Measurements from ENCODE around the gene IRF1. TPM values are rescaled to one million over a fixed set of nuclear protein-coding genes. Genes with fewer than 3 reads are reported as not detected.
"Not testable (repeated sequence)": the region's sequence is repeated elsewhere in the genome, so short reads cannot be mapped to it uniquely, and the experiment has no call there.

IRF1 gene
- total RNA-seq, 8 experiments from 2014 or later, result 1.4 to 29.2 (median 9.0) TPM

DNA sequence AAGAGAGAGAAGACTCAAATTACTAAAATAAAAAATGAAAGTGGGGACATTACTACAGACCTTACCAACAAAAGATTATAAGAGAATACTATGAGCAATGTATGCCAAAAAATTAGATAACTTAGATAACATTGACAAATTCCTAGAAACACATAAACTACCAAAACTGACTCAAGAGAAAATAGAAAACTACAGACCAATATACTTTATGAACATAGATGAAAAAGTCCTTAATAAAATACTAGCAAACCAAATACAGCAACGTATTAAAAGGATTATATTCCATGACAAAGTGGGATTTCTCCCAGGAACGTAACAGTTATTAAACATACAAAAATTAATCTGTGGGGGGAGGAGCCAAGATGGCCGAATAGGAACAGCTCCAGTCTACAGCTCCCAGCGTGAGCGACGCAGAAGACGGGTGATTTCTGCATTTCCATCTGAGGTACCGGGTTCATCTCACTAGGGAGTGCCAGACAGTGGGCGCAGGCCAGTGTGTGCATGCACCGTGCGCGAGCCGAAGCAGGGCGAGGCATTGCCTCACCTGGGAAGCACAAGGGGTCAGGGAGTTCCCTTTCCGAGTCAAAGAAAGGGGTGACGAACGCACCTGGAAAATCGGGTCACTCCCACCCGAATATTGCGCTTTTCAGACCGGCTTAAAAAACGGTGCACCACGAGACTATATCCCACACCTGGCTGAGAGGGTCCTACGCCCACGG, 23.2 kb upstream of the IRF1 start:
- H3K4me3 ChIP-seq; ATAC-seq (replicated peaks in 6 of 8); H3K4me1 ChIP-seq (replicated peaks in 1 of 2); H3K27ac ChIP-seq; in situ Hi-C loops (cut with MboI; ENCODE audit: low pct_unique_long_range_greater_than_20kb in 2 of 9, low sequenced_read_pairs in 9 of 9, unreplicated experiment in 9 of 9): not testable (repeated sequence)
- WGBS, 10 experiments, result 27 to 94% (median 80%) methylated on average over 1 to 2 of the region's 25 CpGs; no CpG with 5 or more reads in 5 of the 10 experiments

DNA sequence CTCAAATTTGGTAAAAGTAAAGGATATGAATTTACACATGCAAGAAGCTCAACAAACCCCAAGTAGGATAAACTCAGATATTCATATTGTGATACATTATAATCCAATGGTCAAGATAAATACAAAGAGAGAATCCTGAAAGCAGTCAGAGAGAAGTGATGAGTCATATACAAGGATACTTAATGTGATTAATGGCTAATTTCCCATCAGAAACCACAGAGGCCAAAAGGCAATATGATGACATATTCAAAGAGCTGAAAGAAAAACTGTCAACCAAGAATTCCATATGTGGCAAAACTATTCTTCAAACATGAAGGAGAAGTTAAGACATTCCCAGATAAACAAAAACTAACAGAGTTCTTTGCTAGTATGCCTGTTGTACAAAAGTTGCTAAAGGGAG, 19.5 kb upstream of the IRF1 start:
- H3K4me3 ChIP-seq, result no peak overlapping the region
- H3K27ac ChIP-seq, result no peak overlapping the region
- ATAC-seq (replicated peaks in 6 of 8), result peak in 2 of 8 experiments; percentile 20 to 42
- in situ Hi-C loops (cut with MboI; ENCODE audit: low pct_unique_long_range_greater_than_20kb in 2 of 9, low sequenced_read_pairs in 9 of 9, unreplicated experiment in 9 of 9), result no loop called here
- no peaks in the 10 kb centered on the region for H3K4me1 ChIP-seq (replicated peaks in 1 of 2)

GRCh38 chr5:132506094-132506692, 15.6 kb upstream of the IRF1 start:
- in situ Hi-C loops (cut with MboI; ENCODE audit: low pct_unique_long_range_greater_than_20kb in 2 of 9, low sequenced_read_pairs in 9 of 9, unreplicated experiment in 9 of 9), result loop anchor here in 1 of 9 experiments (10.0 kb wide), 1 partner anchor 121 kb away; no protein-coding TSS in a partner anchor
- Histone ChIP-seq H3K4me3 (no peak overlapping the region), H3K4me1 (replicated peaks in 1 of 2) (no peaks in the 10 kb centered on the region), H3K27ac (no peak overlapping the region)
- 0 to 80% (median 50%) methylated on average over 1 of the region's 1 CpG; no CpG with 5 or more reads in 3 of the 10 experiments for WGBS, 10 experiments
- ATAC-seq (replicated peaks in 6 of 8), result peak in 6 of 8 experiments; percentile 52 to 91 (median 82)

- 31 to 86% (median 71%) methylated on average over 1 to 2 of the region's 2 CpGs; no CpG with 5 or more reads in 5 of the 10 experiments for WGBS, 10 experiments
- no peak overlapping the region for H3K27ac ChIP-seq
- no peak for ATAC-seq (replicated peaks in 6 of 8)
- H3K4me1 ChIP-seq (replicated peaks in 1 of 2), result no peaks in the 10 kb centered on the region
- H3K4me3 ChIP-seq, result no peak overlapping the region
- in situ Hi-C loops (cut with MboI; ENCODE audit: low pct_unique_long_range_greater_than_20kb in 2 of 9, low sequenced_read_pairs in 9 of 9, unreplicated experiment in 9 of 9), result loop anchor here in 1 of 9 experiments (10.0 kb wide), 1 partner anchor 121 kb away; no protein-coding TSS in a partner anchor
Observed at GRCh38 chr5:132505641-132506040, 15.1 kb upstream of the IRF1 start.

GRCh38 chr5:132504746-132505145, 14.2 kb upstream of the IRF1 start:
- WGBS, 10 experiments, result 17 to 77% (median 67%) methylated on average over 1 to 4 of the region's 4 CpGs; no CpG with 5 or more reads in 2 of the 10 experiments
- Histone ChIP-seq H3K27ac (no peak overlapping the region), H3K4me3 (no peak overlapping the region), H3K4me1 (replicated peaks in 1 of 2) (no peaks in the 10 kb centered on the region)
- in situ Hi-C loops (cut with MboI; ENCODE audit: low pct_unique_long_range_greater_than_20kb in 2 of 9, low sequenced_read_pairs in 9 of 9, unreplicated experiment in 9 of 9), result loop anchor here in 1 of 9 experiments (10.0 kb wide), 1 partner anchor 120 kb away; no protein-coding TSS in a partner anchor
- ATAC-seq (replicated peaks in 6 of 8), result no peak

- ATAC-seq (replicated peaks in 6 of 8), result no peak
- no peak overlapping the region for H3K27ac ChIP-seq
- in situ Hi-C loops (cut with MboI; ENCODE audit: low pct_unique_long_range_greater_than_20kb in 2 of 9, low sequenced_read_pairs in 9 of 9, unreplicated experiment in 9 of 9), result loop anchor here in 1 of 9 experiments (10.0 kb wide), 1 partner anchor 118 kb away; no protein-coding TSS in a partner anchor
- no peaks in the 10 kb centered on the region for H3K4me1 ChIP-seq (replicated peaks in 1 of 2)
- 33 to 100% (median 80%) methylated on average over 1 to 4 of the region's 4 CpGs; no CpG with 5 or more reads in 1 of the 10 experiments for WGBS, 10 experiments
- H3K4me3 ChIP-seq, result no peak overlapping the region
Observed at GRCh38 chr5:132503244-132503643, 12.7 kb upstream of the IRF1 start.

DNA sequence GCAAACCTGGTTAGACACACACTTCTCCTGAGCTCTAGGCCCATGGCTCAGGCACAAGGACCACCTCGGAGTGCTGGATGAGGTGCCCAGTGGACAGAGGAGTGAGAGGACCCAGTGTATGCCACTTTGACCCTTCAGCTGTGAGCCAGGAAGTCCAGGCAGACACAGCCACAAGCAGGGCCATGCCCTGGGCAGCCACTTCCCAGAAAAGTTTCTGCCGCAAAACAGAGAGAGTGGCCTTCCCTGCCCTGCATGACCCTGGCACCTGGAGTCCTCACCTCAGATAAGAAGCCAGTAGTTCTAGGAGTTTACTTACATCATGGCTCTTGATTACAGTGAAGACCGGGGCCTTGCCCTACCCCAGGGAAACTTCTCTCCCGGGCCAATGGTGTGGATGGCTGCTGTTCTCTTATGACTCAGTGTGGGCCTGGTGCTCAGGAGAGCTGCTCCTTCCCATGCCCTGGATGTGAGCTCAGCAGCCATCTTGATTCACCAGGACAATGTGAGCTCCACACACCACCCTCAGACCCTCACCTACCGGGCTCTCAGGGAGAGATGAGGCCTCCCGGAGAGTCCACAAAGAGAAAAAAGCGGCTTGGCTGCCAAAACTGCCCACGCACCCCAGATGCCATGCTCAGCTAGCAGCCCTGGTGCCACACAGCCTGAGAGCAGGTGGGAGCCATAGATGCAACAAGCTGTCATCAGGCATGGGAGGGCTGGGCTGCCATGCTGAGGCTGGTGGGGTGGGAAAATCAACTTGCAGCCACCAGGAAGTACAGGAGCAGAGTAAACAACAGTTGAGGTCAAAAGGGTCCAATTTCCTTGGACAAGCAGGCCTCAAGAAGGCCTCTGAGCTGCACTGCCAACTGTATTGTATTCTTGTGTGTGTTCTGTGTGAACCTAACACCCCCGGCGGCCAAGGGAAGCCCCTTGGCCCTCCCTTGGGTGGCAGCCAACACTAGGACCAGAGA, 11.7 kb upstream of the IRF1 start:
- 0 to 92% (median 71%) methylated on average over 1 to 4 of the region's 10 CpGs; no CpG with 5 or more reads in 3 of the 10 experiments for WGBS, 10 experiments
- no peak overlapping the region for H3K27ac ChIP-seq
- ATAC-seq (replicated peaks in 6 of 8), result no peak

GRCh38 chr5:132501629-132501956, 11.0 kb upstream of the IRF1 start:
- in situ Hi-C loops (cut with MboI; ENCODE audit: low pct_unique_long_range_greater_than_20kb in 2 of 9, low sequenced_read_pairs in 9 of 9, unreplicated experiment in 9 of 9), result loop anchor here in 1 of 9 experiments (10.0 kb wide), 1 partner anchor 117 kb away; no protein-coding TSS in a partner anchor
- 10 to 100% (median 80%) methylated on average over 1 to 2 of the region's 4 CpGs; no CpG with 5 or more reads in 5 of the 10 experiments for WGBS, 10 experiments
- Histone ChIP-seq H3K4me3 (no peak overlapping the region), H3K27ac (no peak overlapping the region), H3K4me1 (replicated peaks in 1 of 2) (peaks cover 0 to 5% of the 10 kb centered on the region in 2 donors)
- no peak for ATAC-seq (replicated peaks in 6 of 8)

More for the DNA sequence above, 11.7 kb upstream of the IRF1 start:
- in situ Hi-C loops (cut with MboI; ENCODE audit: low pct_unique_long_range_greater_than_20kb in 2 of 9, low sequenced_read_pairs in 9 of 9, unreplicated experiment in 9 of 9), result loop anchor here in 1 of 9 experiments (10.0 kb wide), 1 partner anchor 117 kb away; no protein-coding TSS in a partner anchor
- Histone ChIP-seq H3K4me1 (replicated peaks in 1 of 2) (peaks cover 0 to 3% of the 10 kb centered on the region in 2 donors), H3K4me3 (no peak overlapping the region)

DNA sequence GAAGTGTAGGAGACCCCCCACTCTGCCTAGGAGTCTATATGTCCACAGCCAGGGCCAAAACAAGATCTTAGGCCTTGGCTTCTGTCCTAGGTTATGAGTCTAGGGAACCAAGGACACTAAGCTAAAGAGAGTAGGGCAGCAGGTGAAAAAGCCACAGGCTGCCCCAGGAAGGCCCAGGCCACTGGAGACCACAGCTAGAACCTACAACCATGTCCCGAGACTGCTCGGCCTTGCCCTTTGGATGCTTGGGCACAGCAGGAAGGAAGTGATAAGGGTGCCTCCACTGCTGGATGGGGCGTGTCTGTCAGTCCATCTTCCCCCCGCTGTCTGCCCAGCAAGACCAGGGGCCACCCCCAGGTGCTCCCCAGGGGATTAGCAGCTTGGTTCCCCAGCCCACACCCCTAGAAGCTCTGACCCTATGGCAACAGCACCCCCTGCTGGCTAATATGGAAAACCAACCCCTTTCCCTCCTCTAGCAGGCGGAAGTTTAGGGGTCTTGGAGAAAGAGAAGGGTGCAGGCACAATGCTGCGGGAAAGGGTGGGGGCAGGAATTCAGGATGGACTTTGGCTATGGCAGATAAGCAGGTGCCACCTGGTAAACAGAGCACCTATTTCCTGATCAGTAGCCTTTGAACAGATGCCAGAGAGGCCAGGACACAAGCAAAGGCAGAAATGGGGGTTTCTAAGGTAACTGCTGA, 10.5 kb upstream of the IRF1 start:
- WGBS, 10 experiments, result 53 to 83% (median 75%) methylated on average over 1 to 2 of the region's 6 CpGs; no CpG with 5 or more reads in 7 of the 10 experiments
- peak in 6 of 8 experiments; percentile 16 to 41 (median 25) for ATAC-seq (replicated peaks in 6 of 8)
- in situ Hi-C loops (cut with MboI; ENCODE audit: low pct_unique_long_range_greater_than_20kb in 2 of 9, low sequenced_read_pairs in 9 of 9, unreplicated experiment in 9 of 9), result loop anchor here in 1 of 9 experiments (10.0 kb wide), 1 partner anchor 116 kb away; no protein-coding TSS in a partner anchor
- H3K4me3 ChIP-seq, result no peak overlapping the region
- peaks cover 0 to 5% of the 10 kb centered on the region in 2 donors for H3K4me1 ChIP-seq (replicated peaks in 1 of 2)
- H3K27ac ChIP-seq, result no peak overlapping the region

DNA sequence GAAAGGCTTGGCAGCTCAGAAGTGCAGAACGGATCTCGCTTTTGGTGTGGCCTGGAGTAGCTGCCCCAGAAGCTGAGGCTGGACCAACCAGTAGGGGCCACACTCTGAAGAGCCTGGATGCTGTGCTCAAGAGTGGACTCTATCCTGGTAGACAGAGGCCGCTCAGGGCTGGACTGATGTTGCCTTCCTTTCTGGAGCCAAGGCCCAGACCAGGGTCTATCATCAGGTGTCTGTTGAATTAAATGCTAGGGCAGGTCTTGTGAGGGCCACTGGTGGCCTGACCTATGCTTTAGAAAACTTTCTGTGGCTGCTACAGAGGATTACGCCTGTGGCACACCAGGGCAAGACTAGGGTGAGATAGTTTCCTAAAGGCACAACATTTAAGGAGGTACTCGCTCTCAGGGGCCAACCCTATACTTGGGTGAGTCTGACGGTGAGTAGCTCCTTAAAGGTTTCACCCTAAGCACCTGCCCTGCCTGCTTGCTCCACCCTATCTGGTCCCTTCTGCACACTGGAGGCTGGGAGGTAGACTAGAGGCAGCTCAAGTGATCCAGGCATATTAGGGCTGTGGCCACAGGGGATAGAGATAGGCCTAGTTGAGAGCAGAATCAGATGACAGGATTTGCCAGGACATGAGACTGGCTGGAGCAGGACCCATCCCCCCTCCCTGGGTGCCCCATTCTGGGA, 9.8 kb upstream of the IRF1 start:
- H3K27ac ChIP-seq, result no peak overlapping the region
- peaks cover 0 to 8% of the 10 kb centered on the region in 2 donors for H3K4me1 ChIP-seq (replicated peaks in 1 of 2)
- H3K4me3 ChIP-seq, result no peak overlapping the region
- in situ Hi-C loops (cut with MboI; ENCODE audit: low pct_unique_long_range_greater_than_20kb in 2 of 9, low sequenced_read_pairs in 9 of 9, unreplicated experiment in 9 of 9), result loop anchor here in 1 of 9 experiments (10.0 kb wide), 1 partner anchor 116 kb away; no protein-coding TSS in a partner anchor
- WGBS, 10 experiments, result 67 to 100% (median 93%) methylated on average over 1 to 4 of the region's 6 CpGs; no CpG with 5 or more reads in 1 of the 10 experiments
- ATAC-seq (replicated peaks in 6 of 8), result no peak

DNA sequence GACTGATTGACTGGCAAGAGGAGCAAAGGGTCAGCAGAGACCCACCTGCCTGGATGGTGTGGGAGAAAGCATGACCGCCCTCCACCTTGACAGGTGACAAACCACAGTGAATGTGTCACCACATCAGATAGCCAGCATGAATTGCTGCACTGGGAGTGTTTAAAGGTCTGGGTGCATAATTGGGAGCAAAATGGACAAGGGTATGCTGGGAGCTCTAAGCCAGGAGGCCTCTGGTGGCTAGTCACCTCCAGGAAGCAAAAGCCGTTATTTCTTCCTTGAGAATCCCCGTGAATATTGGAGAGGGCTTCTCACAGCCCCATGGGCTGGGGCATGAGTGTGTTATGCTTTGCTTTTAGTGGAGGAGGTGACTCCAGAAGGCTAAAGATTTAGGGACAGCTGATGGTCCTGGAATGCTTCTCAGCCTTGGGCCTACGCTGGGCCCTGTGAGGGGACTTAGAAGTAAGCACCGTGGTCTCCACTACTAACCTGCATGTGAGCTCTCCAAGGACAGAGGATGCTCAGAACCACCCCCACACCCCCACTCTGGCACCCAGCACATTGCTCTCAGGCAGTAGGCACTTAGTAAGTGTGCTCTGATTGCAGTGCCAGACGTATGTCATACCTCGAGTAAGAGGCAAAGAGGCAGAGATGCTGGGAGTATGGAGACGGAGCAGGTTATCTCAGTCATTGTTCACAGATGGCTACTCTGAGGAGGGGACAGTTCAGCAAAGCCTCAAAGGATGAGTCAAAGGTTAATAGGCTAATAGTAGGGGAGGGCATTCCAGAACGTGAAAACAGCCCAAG, 9.1 kb upstream of the IRF1 start:
- no peak for ATAC-seq (replicated peaks in 6 of 8)
- 52 to 100% (median 70%) methylated on average over 2 to 6 of the region's 9 CpGs; no CpG with 5 or more reads in 6 of the 10 experiments for WGBS, 10 experiments
- Histone ChIP-seq H3K4me1 (replicated peaks in 1 of 2) (peaks cover 0 to 12% of the 10 kb centered on the region in 2 donors), H3K27ac (no peak overlapping the region), H3K4me3 (no peak overlapping the region)
- in situ Hi-C loops (cut with MboI; ENCODE audit: low pct_unique_long_range_greater_than_20kb in 2 of 9, low sequenced_read_pairs in 9 of 9, unreplicated experiment in 9 of 9), result loop anchor here in 2 of 9 experiments (10.0 to 25.0 kb wide), 2 partner anchors 112 to 115 kb away; no protein-coding TSS in a partner anchor

Data from motor neuron (in vitro differentiated cells).